GM12878 (cell line): Measurements from ENCODE around the gene NCAPD3.

Source experiments
- BCL3 ChIP-seq: IDR thresholded peaks from 2 replicates; pipeline ENCODE4 v1.6.1; 2011; ENCODE audit warnings: borderline replicate concordance, low read depth, mild to moderate bottlenecking, moderate library complexity, low read length; ENCODE audit not compliant: insufficient read depth, poor library complexity, severe bottlenecking
- EP300 ChIP-seq, 2 experiments: fragments of 150-350 bp in 1 of 2; IDR thresholded peaks; 2 replicates each; pipeline ENCODE4 v1.6.1; 2011 to 2012; ENCODE audit warnings: low read depth in 2 of 2, low read length in 2 of 2, borderline replicate concordance in 1 of 2, improper control_type of control experiment in 1 of 2, inconsistent platforms in 1 of 2; ENCODE audit not compliant: control insufficient read depth in 1 of 2
- MAX ChIP-seq: IDR thresholded peaks from 2 replicates; pipeline ENCODE4 v1.6.1; 2012; ENCODE audit warnings: low read depth, low read length, improper control_type of control experiment
- MXI1 ChIP-seq: fragments of 150-350 bp; IDR thresholded peaks from 2 replicates; pipeline ENCODE4 v1.6.1; 2011; ENCODE audit warnings: low read depth, mild to moderate bottlenecking, inconsistent platforms, low read length, improper control_type of control experiment
- POLR2AphosphoS2 ChIP-seq: IDR thresholded peaks from 2 replicates; pipeline ENCODE4 v1.6.1; 2011; ENCODE audit warnings: low read depth, mild to moderate bottlenecking, low read length, improper control_type of control experiment, moderate library complexity
- POLR2AphosphoS5 ChIP-seq: IDR thresholded peaks from 2 replicates; pipeline ENCODE4 v1.6.1; 2011; ENCODE audit warnings: mild to moderate bottlenecking, low read length, inconsistent platforms
- SIN3A ChIP-seq: IDR thresholded peaks from 2 replicates; pipeline ENCODE4 v1.6.1; 2012; ENCODE audit warnings: low read depth, low read length, improper control_type of control experiment
- TCF12 ChIP-seq: IDR thresholded peaks from 2 replicates; pipeline ENCODE4 v1.6.1; 2011; ENCODE audit warnings: low read depth, mild to moderate bottlenecking, low read length

- TF ChIP-seq MXI1 = peak; percentile 10; the same call in 1 of the 2 replicates
- TF ChIP-seq TCF12 = no peak
- TF ChIP-seq SIN3A = no peak
- no peak for TF ChIP-seq MAX
- TF ChIP-seq POLR2AphosphoS5 = no peak
- no peak for TF ChIP-seq POLR2AphosphoS2
- no peak for TF ChIP-seq EP300 (IDR thresholded peaks at IDR 0.05; ENCODE audit: borderline replicate concordance in 1 of 2, control insufficient read depth in 1 of 2, low read depth in 2 of 2, low read length in 2 of 2)
- no peak for TF ChIP-seq BCL3
Observed at GRCh38 chr11:134252346-134253187, 28.8 kb upstream of the NCAPD3 start.
